Mesothelial cell of epicardium (in vitro differentiated cells): ENCODE measurements around the gene MIER3. TPM values are rescaled to one million over a fixed set of nuclear protein-coding genes. Genes with fewer than 3 reads are reported as not detected.

ENCODE experiments used
- DNase-seq, 2 experiments: peaks; one replicate each; pipeline ENCODE4 v3.0.0; 2021; ENCODE audit warnings: low spot score in 2 of 2; ENCODE audit not compliant: unreplicated experiment in 2 of 2
- H3K27ac Mint-ChIP-seq: 2 replicates; pipeline ENCODE4 v1.8.0; 2021; ENCODE audit warnings: mixed read lengths
- H3K27me3 Mint-ChIP-seq: 2 replicates; pipeline ENCODE4 v1.8.0; 2021; ENCODE audit warnings: low read depth, mixed read lengths
- H3K36me3 Mint-ChIP-seq: 2 replicates; pipeline ENCODE4 v1.8.0; 2021; ENCODE audit warnings: mixed read lengths
- H3K4me1 Mint-ChIP-seq: 2 replicates; pipeline ENCODE4 v1.8.0; 2021; ENCODE audit warnings: mixed read lengths
- H3K4me3 Mint-ChIP-seq: 2 replicates; pipeline ENCODE4 v1.8.0; 2021; ENCODE audit warnings: mild to moderate bottlenecking, moderate library complexity, mixed read lengths
- H3K9me3 Mint-ChIP-seq: 2 replicates; pipeline ENCODE4 v1.8.0; 2021; ENCODE audit warnings: mixed read lengths
- total RNA-seq: library from RNA; stranded (reverse); gene quantifications from 3 replicates; pipeline ENCODE4 v1.2.1, GENCODE V29; 2021
- TF ChIP-seq, protein P1 (sequence below): fragments of 200-600 bp; sonication (generic); IDR thresholded peaks from one replicate; pipeline ENCODE4 v1.5.0; 2021; ENCODE audit warnings: antibody characterized with exemption; ENCODE audit not compliant: unreplicated experiment

MIER3 gene
- total RNA-seq, 1 donor from 2014 or later: 40.8 TPM

GRCh38 chr5:56898213-56898612, 53.7 kb downstream of the MIER3 start:
- Mint-ChIP-seq H3K4me3 (no peak overlapping the region), H3K27ac (no peak overlapping the region), H3K4me1 (no peaks in the 10 kb centered on the region), H3K9me3 (no peaks in the 10 kb centered on the region), H3K27me3 (no peaks in the 10 kb centered on the region), H3K36me3 (peaks cover 20% of the 10 kb centered on the region)
- no peak for DNase-seq
- TF ChIP-seq, protein P1, sequence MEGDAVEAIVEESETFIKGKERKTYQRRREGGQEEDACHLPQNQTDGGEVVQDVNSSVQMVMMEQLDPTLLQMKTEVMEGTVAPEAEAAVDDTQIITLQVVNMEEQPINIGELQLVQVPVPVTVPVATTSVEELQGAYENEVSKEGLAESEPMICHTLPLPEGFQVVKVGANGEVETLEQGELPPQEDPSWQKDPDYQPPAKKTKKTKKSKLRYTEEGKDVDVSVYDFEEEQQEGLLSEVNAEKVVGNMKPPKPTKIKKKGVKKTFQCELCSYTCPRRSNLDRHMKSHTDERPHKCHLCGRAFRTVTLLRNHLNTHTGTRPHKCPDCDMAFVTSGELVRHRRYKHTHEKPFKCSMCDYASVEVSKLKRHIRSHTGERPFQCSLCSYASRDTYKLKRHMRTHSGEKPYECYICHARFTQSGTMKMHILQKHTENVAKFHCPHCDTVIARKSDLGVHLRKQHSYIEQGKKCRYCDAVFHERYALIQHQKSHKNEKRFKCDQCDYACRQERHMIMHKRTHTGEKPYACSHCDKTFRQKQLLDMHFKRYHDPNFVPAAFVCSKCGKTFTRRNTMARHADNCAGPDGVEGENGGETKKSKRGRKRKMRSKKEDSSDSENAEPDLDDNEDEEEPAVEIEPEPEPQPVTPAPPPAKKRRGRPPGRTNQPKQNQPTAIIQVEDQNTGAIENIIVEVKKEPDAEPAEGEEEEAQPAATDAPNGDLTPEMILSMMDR: no peak

DNA sequence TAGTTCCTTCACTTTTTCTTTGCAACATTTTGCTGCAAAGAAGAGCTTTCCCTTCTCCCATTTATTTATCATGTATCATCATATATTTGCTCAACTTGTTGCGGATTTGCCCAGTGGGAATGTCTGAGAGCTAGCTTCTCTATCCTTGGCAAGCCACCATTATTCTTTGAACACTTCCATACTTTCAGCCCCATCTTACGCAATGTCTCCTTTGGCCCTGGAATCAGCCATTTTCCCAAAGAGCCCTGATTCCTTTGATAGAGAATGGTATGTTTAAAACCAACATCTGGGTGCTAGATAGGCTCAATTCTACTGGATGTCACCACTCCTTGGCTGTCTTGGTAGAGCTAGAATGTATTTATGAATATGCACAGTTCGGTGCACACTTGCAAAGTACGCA, 55.2 kb downstream of the MIER3 start:
- DNase-seq: no peak
- Mint-ChIP-seq H3K4me3 (no peak overlapping the region), H3K27me3 (no peaks in the 10 kb centered on the region), H3K4me1 (no peaks in the 10 kb centered on the region), H3K36me3 (peaks cover 29% of the 10 kb centered on the region), H3K9me3 (no peaks in the 10 kb centered on the region), H3K27ac (no peak overlapping the region)
- TF ChIP-seq, protein P1: no peak

- TF ChIP-seq, protein P1: no peak
- H3K9me3 Mint-ChIP-seq: peaks cover 4% of the 10 kb centered on the region
- no peaks in the 10 kb centered on the region for H3K27me3 Mint-ChIP-seq
- no peaks in the 10 kb centered on the region for H3K4me1 Mint-ChIP-seq
- peaks cover 55% of the 10 kb centered on the region for H3K36me3 Mint-ChIP-seq
- H3K4me3 Mint-ChIP-seq: no peak overlapping the region
- no peak overlapping the region for H3K27ac Mint-ChIP-seq
- no peak for DNase-seq
Measured at GRCh38 chr5:56893251-56893951, 58.5 kb downstream of the MIER3 start.

DNA sequence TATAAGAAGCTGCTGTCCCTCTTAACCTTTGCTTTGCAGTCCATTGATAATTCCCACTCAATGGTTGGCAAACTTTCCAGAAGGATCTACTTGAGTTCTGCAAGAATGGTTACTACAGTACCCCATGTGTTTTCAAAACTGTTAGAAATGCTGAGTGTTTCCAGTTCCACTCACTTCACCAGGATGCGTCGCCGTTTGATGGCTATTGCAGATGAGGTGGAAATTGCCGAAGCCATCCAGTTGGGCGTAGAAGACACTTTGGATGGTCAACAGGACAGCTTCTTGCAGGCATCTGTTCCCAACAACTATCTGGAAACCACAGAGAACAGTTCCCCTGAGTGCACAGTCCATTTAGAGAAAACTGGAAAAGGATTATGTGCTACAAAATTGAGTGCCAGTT, 70.4 kb downstream of the MIER3 start:
- Mint-ChIP-seq H3K4me1 (no peaks in the 10 kb centered on the region), H3K27me3 (no peaks in the 10 kb centered on the region), H3K4me3 (no peak overlapping the region), H3K9me3 (no peaks in the 10 kb centered on the region), H3K27ac (no peak overlapping the region), H3K36me3 (peaks cover 55% of the 10 kb centered on the region)
- TF ChIP-seq, protein P1: no peak
- DNase-seq: no peak

- DNase-seq: no peak
- Mint-ChIP-seq H3K36me3 (peaks cover 48% of the 10 kb centered on the region), H3K27ac (no peak overlapping the region), H3K4me1 (no peaks in the 10 kb centered on the region), H3K27me3 (no peaks in the 10 kb centered on the region), H3K9me3 (no peaks in the 10 kb centered on the region), H3K4me3 (no peak overlapping the region)
- TF ChIP-seq, protein P1: no peak
Measured at GRCh38 chr5:56876327-56876726, 75.6 kb downstream of the MIER3 start.

DNA sequence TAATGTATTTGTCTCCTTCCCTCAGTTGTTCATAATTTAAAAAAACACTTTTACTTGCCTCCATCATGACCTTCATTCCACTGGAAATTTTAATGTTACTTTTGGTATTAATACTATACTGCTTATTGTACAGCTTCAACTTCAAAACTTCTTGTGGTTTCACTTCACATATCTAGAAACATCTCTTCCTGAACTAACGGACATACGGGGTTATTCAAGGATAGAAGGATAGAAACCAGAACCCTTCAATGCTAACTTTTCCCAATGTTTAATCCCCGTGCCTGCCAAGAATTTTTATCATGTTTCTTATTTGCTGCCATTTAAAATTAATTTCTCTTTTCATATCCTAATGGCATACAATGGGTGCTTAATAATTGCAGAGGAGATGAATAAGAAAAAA, 78.9 kb downstream of the MIER3 start:
- no peak for DNase-seq
- no peak overlapping the region for H3K27ac Mint-ChIP-seq
- H3K9me3 Mint-ChIP-seq: no peaks in the 10 kb centered on the region
- H3K4me1 Mint-ChIP-seq: no peaks in the 10 kb centered on the region
- no peaks in the 10 kb centered on the region for H3K27me3 Mint-ChIP-seq
- TF ChIP-seq, protein P1: no peak
- peaks cover 50% of the 10 kb centered on the region for H3K36me3 Mint-ChIP-seq
- H3K4me3 Mint-ChIP-seq: no peak overlapping the region
